SK-N-SH treated with all-trans-retinoic acid at 6 μM for 48 hours (cell line): Measurements from ENCODE around the gene MYBPC1.

Experiments
- BACH2 ChIP-seq: fragments of 250-450 bp; sonication (Bioruptor Pico); IDR thresholded peaks from 2 replicates; pipeline ENCODE4 v1.9.0; 2021; ENCODE audit warnings: mild to moderate bottlenecking, borderline replicate concordance
- PATZ1 ChIP-seq: fragments of 250-450 bp; sonication (Bioruptor Pico); IDR thresholded peaks from 2 replicates; pipeline ENCODE4 v1.8.0; 2020; ENCODE audit warnings: mild to moderate bottlenecking, moderate library complexity, borderline replicate concordance
- RARB ChIP-seq: fragments of 250-450 bp; sonication (Bioruptor Pico); IDR thresholded peaks from 2 replicates; pipeline ENCODE4 v1.8.0; 2021; ENCODE audit warnings: mild to moderate bottlenecking, moderate library complexity
- ZC3H10 ChIP-seq: fragments of 250-450 bp; sonication (Bioruptor Pico); IDR thresholded peaks from 2 replicates; pipeline ENCODE4 v1.5.1; 2021; ENCODE audit warnings: mild to moderate bottlenecking, moderate library complexity

- TF ChIP-seq BACH2, result no peak
- TF ChIP-seq PATZ1 (CRISPR knock-in tag), result no peak
- TF ChIP-seq ZC3H10, result no peak
- TF ChIP-seq RARB (CRISPR knock-in tag), result no peak
Measured at GRCh38 chr12:101592448-101592847, 2.3 kb upstream of the MYBPC1 start.
